Hippocampal formation (tissue), 2 donors: ENCODE measurements around the gene ANXA3.

ENCODE experiments used
- DNase-seq, 2 donors: peaks; one replicate each; lab custom pipeline; 2025; lab: John Stamatoyannopoulos, UW

Gene ANXA3

DNA sequence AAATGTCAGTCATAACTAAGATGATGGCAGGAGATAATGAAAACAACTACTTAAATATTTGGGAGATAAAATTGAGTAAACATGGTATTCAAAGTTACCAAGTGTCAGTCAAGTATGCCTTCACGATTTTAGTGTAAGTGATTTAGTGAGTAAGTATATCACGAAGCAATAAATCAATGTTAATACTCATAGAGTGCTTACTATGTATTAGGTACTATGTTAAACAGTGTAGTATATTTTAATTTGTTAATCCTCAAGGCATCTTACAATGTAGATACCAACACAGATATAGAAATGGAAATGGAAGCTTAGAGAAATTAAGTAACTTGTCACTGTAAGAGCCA lies 59.6 kb downstream of the ANXA3 start:
- no peak for DNase-seq

DNA sequence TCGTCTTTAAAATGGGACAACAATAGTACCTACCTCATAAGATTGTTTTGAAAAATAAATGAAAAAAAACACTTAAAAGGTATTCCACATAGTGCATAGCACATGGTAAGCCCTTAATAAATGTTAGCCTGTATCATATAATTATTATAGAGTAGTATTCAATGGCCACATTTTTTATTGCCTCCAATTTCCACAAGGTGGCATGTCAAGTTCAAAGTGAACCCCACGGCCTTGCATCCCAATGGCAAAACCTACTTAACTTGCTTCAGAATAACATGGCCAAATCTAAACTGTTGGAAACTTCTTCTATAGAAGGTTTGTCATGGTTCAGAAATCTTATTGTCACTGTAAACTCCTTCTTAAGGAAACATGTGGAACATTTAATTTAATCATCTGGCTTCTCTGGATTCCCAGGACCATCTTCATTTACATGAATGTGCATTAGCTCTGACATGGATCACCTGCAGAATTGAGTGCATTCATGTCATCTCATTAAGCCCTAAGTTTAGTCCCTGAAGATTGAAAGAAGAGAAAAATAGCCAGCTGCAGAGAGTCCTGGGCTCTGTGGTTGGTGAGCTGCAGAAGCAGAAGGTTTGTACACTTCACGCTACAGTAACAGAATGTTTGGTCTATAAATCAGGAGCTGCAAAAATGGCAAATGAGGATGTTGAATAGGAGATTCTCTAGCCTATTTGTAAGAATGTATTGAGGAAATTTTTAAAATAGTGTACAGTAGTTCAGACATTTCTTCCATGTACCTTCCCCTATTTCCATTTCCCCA lies 61.0 kb downstream of the ANXA3 start:
- DNase-seq = peak in 1 of 2 donors; percentile 41

DNA sequence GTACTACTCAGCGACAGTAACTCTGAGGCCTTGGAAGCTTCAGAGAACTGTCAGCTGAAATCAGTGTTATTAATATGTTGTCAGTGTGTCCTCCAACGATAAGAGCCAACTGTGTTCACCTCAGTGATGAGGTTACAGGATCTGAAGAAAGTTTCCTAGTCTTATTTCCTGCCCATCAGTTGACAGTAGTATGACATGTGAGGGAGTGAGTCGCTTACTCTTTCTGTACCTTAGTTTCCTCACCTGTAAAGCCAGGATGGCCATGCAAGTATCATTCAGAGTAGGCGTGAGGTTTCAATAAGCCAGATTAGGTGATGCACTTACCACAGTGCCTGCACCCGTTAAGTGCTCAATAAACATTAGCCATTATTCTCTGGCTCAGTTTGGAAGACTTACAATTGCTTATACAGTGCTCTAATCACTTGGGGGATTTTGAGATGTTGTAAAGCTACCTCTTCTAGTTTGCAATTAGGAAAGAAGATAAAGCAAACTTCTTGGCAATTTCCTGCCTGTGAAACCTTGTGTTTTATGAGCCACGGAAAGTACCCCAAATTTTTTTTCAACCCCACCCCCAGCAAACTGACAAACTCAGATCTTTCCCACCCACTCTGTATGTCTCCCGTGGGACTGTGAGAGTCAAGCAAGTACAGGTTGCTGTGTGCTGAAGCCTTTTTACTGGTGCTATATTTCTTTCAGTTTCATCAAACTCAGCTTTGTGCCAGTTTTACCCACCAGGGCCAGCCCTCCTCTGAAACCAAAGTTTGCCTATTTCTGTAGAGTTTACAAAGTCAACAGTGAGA lies 62.2 kb downstream of the ANXA3 start:
- DNase-seq = no peak

DNA sequence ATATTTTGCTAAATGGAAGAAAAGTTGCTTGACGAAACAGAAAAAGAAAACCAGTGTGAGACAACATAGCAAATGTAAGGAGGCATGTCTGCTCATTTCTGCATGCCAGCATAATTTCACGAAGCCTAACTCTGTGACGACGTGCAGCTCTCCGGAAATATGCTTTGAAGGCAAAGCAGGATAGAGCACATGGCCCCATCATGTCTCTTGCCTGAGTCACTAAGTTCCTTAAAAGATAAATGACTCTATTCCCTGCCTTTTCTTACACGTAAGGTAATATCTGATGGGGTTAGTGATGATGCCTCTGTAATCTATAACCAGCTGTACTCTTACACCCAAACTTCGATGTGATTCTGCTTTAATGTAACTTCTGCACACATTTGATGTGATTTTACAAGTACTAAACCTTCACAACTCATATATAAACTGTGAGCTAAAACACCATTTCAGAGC lies 64.5 kb downstream of the ANXA3 start:
- DNase-seq = no peak

DNA sequence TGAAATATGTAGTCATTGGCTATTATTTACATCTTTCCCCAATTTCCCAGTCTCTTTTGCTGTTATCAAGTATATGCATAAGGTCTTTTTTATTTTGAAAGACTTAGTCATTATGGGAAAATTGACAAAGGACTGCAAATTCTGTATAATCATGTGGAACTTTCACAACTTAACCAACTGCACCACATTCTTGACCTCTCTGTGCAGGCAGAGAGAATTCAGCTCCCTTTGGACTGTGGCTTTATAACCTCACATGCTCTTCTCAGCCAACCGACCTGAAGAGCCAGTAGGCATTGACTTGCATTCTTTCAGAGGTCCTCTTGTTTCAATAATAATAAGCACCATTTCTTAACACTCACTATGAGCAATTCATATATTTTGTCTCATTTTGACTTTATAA lies 66.9 kb downstream of the ANXA3 start:
- no peak for DNase-seq

DNA sequence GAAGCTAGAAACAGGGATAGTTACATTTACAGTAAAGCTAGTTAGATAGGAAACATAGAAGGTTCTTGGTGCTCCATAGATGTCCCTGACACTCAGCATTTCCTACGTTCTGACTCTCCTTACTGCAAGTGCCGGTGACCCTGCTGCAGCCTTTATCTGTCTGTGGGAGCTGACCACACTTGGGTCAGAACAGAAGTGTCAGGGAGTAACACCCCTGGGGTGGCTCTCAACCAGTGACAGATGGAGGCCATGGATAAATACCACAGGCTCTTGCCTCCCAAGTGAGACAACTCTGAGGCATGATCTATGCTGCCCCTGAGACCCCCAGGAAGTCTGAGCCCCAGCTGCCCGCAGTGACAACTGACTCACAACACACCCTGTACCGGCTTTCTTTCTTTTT lies 69.8 kb downstream of the ANXA3 start:
- no peak for DNase-seq

DNA sequence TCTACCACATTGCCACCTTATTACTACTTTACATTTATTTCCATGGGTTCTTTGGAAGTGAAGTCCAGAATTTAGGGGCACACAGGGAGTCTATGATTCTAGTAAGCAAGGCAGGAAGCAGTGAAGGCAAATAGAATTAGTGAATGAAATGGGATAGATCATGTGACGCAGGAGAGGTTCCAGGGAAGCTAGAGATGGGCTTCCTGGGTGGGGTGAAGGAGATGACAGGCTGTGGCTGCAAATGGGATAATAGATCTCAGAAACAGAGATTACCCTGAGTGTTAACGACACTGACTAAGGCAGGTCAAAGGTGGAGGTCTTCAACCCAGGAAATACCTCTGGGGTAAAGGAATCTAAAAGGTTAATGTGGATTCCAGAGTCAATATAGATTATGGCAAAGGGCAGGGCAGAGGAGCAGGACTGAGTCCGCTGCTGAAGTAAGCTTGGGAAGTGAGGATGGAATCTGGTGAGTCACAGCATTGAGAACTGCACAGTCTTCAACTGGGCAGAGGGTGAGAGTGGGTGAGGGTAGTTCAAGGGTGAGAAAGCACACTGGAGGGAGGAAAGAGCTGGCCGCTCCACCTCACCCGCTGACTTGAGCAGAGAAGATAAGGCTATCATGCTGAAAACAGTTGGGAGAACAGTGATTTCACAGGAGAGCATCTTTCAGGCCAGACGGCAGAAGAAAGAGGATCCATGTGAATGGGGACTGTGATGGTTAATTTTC lies 70.8 kb downstream of the ANXA3 start:
- no peak for DNase-seq

DNA sequence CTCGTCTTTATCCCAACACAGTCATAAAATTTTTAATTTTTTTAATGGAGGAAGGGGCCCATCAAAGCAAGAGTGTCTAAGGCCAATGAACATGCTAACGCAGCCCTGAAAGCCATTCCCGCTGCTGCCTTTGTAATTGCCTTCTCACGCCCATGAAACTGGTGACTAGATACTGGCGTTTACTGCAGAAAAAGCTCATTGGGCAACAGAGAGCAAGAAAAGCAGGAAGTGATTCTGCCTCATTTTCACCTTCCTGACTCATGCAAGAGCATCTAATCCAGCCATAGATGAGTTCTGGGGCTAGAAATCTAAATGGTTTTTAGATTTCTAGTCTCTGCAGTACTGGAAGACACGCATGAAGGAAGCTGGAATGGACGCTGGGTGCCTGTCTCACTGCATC lies 72.5 kb downstream of the ANXA3 start:
- DNase-seq = no peak

DNA sequence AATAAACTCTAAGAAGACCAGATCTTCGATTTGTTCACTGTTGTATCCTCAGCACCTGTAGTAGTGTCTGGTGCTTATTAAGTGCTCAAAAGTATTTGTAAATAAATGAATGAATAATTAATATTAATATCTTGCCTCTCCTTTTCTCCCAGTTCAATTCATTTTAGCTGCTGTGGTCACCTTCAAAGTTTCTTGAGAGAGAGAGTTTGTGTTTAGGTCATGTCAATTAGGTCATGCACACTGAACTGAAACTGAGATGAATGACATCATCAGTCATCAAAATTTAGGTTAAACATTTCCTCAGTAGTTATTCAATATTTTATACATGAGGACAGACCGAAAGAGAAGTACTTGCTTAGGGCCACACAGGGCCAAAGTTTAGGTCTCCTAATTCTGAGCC lies 73.5 kb downstream of the ANXA3 start:
- no peak for DNase-seq

DNA sequence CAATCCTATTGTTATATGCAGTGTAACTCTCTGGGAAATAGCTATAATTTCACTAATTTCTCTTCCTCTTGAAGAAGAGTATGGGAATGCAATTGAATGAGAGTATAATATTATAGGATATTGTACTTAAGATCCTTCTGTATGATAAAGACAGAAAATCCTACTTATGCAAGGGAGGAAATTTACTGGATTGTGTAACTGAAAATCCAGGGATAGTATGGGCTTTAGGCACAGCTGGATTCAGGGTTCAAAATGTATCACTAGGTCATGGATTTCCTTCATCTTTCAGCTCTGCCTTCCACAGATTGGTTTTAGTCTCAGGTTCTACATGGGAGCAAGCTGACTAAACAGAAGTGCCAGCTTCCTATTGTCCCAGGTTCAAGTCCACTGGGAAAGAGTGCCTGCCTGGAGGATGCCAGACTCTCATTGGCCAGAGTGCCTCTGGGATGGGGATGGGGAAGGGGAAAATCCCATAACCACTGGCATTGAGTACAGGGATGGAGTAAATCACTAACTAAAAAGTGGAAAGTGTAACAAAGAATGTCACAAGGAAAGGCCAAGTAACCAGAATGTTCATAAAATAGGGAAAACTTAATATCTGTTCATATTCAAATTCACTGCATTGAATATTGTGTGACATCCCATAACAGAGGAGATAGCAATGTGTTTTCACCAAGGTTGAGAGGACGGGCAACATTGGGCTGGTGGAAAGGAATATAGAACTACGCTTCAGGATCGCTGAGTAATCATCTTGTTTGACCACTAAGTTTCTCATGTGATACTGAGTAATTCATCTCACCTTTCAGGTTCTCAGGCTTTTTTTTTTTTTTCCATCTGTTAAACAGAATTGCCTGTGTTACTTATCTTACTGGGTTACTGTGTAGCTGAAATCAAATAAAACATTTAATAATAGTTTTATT lies 75.7 kb downstream of the ANXA3 start:
- DNase-seq = no peak

DNA sequence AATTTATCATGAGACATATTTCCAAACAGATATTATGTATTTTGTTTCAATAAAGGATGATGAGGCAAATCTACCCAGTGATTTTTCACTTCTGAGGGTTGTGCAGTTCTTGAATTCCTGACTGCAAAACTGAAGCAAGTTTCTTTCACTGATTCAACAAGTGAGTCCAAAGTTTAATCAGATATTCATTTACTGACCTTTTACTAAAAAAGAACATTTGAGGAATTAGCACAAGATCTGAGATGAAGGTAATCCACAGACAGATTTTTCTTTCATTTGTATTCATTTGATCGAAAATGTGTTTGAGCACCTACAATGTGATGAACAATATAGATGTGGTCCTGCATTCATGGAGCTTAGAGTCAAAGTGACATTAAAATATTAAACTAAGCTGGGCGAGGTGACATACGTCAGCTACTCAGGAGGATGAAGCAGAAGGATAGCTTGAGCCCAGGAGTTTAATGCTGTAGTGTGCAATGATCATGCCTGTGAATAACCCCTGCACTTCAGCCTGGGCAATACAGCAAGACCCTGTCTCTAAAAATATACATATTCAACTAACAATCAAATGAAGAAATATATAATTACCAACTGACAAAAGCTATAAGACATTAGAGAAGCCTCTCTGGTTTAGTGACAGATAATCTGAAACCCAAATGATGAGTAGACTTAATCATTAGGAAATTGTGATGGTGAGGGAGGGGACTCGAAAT lies 76.6 kb downstream of the ANXA3 start:
- no peak for DNase-seq

DNA sequence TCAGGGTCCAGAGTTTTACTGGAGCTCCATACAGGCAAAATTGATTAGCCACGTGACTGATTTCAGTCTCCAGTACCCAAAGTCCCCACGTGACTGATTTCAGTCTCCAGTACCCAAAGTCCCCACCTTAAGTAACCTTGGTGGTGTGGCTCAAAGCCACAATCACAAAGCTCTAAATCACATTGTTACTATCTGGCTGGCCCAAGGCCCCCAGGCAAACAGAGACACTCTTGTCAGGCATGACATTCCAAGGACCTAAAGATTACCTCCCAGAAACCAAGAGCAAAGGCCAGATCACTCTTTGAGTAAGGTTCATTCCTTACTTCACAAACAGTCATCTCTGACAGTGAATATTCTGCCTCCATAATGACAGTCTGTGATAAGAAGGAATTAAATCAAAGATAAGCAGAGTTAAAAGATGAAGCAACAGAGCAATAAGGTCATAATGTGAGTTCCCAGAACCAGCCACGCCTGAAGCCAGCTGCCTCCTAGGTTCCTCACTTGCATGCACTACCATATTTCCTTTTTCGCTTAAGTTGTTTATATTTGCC lies 78.5 kb downstream of the ANXA3 start:
- no peak for DNase-seq

DNA sequence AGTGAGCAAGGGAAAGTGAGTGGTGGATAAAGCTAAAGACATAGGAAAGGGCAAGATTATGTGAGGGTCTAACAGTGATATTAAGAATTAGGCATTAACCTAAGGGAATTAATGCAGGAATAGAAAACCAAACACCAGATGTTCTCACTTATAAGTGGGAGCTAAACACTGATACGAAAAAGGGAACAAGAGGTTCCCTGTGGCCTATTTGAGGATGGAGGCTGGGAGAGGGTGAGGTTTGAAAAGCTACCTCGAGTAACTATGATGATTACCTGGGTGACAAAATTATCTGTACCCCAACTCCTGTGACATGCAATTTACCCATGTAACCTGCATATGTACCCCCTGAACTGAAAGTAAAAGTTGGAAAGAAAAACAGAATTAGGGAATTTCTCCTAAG lies 79.0 kb downstream of the ANXA3 start:
- DNase-seq = no peak

DNA sequence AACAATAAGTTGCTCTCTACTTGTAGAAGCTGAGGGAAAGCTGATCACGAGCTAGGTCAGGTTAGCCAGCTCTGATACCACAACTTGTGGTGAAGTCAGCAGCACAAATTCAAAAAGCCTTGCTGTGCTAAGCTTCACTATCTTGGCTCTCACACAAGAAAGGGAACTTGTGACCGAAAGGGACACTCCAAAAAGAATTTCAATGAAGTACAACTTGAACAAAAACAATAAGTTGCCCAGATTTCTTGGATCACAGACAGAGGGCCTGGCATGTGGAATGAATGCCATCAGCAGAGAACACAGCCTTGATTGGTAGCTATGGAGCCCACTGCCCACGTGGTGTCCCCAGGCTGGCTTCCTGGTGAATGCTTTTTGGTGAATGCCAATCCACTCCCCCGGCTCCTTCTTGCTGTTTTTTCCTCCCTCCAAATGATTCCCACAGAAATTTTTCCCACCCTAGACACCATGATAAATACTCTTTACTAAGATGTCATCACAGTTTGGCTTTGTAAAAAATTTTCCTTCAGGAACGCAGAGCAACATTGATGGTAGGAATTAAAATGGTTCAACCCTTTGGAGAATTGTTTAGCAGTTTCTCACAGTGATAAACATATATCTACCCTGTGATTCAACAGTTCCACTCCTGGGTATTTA lies 82.6 kb downstream of the ANXA3 start:
- DNase-seq = peak; percentile 43 to 79

DNA sequence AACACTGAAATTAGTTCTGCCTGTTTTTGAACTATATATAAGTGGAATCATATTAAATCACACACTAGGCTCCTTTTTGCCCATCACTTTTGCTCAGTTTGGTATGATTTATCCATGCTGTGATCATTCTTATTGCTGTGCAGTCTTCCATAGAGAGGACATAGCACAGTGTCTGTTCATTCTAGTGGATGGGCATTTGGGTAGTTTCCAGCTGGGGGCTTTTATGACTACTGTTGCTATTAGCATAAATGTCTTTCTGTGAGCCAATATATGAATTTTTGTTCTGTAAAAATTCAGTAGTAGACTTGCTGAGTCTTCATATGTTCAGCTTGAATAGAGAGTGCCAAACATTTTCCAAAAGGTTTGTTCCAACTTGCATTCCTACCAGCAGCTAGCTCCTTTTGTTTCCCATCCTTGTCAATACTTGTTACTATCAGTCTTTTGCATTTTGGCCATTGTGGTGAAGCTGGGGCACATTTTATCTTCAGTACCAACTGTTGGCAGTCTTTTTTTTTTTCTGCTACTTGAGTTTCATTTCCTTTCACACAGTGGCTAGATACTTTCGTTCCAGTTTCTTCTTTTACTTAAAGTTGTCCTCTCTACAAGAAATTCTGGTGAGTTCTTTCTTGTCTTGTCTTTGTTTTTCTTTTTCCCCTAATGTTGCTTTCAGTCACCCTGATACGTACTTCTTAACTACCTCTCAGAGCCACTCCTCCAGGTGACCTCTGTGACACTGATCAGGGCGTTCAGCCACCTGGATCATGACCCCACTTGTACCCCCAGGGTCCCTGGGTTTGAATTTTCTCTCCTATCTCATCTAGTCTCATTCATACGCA lies 87.0 kb downstream of the ANXA3 start:
- no peak for DNase-seq

DNA sequence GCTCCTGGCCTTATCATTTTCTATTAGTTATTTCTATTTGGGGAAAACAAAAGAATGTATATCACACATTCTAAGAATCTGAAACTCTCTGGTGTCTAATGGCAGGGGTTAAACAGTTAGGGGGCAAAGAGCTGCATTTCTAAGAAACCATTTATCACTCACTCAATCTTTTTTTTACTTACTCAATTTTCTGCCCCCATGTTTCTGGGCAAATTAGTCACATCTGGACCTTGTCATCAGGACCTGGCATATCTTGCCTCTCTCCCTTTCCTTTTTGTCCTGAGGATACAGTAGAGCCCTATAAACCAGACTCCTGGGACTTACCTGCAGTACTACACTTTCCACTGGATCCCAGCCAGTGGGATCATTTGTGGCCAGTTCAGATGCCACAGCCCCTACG lies 89.1 kb downstream of the ANXA3 start:
- DNase-seq = no peak

DNA sequence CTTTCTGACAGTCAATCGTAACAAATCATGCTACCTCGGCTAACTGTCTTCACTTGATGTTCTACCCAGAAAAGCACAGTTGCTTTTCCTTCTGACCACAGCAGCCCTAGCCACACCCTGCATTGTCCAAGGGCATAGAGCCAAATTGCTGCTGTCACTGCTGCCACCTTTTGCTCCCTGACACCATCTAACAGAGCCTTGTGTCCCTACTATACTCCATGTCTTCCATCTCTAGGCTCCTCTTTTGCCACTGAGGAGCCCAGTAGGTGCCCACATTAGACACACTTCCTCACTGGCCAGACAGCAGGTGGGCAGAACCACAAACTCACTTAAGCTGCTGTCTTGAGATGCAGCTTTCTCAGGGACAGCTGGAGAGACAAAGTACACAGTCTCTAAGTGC lies 91.4 kb downstream of the ANXA3 start:
- no peak for DNase-seq

DNA sequence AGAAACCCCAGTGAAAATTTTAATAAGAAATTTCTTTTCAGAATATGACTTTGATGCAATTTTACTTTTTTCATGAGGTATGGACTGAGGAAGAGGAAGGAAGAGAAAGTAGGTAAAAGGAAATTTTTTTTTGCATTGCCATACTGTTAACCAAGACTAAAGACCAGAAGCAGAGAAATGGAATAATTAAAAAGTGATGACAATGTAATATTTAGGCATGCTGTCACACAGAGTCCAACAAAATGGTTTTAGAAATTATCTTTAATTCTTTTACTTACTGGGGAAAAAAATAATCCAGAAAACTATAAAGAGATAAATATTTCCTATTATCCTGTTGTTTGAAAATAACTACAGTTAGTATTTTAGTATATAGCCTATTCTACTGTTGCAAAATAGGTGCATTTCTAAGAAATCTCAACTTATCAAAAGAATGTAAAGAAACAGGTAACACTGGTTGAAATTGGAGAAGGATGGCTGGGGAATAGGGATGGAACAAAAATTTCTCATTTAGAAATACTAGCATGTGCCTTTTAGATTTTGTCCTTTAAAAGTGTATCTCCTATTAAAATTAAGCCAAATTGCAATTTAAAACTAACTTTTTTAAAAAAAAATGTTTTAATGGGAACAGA lies 92.6 kb downstream of the ANXA3 start:
- DNase-seq = no peak
